ENCODE results near the gene FOXI1. TPM values are rescaled to one million over a fixed set of nuclear protein-coding genes. Genes with fewer than 3 reads are reported as not detected.

FOXI1 gene
- total RNA-seq, 2 experiments from 2014 or later, result 0.28 TPM; not detected in 1

GRCh38 chr5:170148430-170149205 is 42.9 kb downstream of the FOXI1 start:
- DNase-seq (no peak), ATAC-seq (ENCODE audit: poor library complexity) (no peak)
- Mint-ChIP-seq H3K4me1 (ENCODE audit: low read depth) (no peaks in the 10 kb centered on the region), H3K27ac (no peak overlapping the region), H3K4me3 (no peak overlapping the region), H3K36me3 (ENCODE audit: low read depth) (no peaks in the 10 kb centered on the region), H3K9me3 (no peaks in the 10 kb centered on the region), H3K27me3 (peaks cover 5% of the 10 kb centered on the region)
- Histone ChIP-seq H3K36me3 (ENCODE audit: insufficient read depth, low read length) (no peaks in the 10 kb centered on the region), H3K4me3 (ENCODE audit: low read length) (no peak overlapping the region), H3K4me1 (ENCODE audit: insufficient read depth, low read length) (no peaks in the 10 kb centered on the region), H3K27ac (ENCODE audit: low read depth in 1 of 2, low read length in 2 of 2) (no peak overlapping the region), H3K9me3 (ENCODE audit: control insufficient read depth in 1 of 2, insufficient read depth in 1 of 2, low read length in 2 of 2) (no peaks in the 10 kb centered on the region), H3K27me3 (ENCODE audit: control insufficient read depth in 1 of 2, insufficient read depth in 2 of 2, low read length in 2 of 2) (no peaks in the 10 kb centered on the region)
- no peak for TF ChIP-seq CTCF (IDR thresholded peaks at IDR 0.05)
- intact Hi-C loops (cut with DNase I, micrococcal nuclease), result no loop called here
- POLR2A ChIA-PET, result no interaction called here
- CTCF ChIA-PET, result no interaction called here

GRCh38 chr5:170149206-170149515 is 43.5 kb downstream of the FOXI1 start:
- CTCF ChIA-PET, result no interaction called here
- Histone ChIP-seq H3K36me3 (ENCODE audit: insufficient read depth, low read length) (no peaks in the 10 kb centered on the region), H3K27me3 (ENCODE audit: control insufficient read depth in 1 of 2, insufficient read depth in 2 of 2, low read length in 2 of 2) (no peaks in the 10 kb centered on the region), H3K27ac (ENCODE audit: low read depth in 1 of 2, low read length in 2 of 2) (no peak overlapping the region), H3K9me3 (ENCODE audit: control insufficient read depth in 1 of 2, insufficient read depth in 1 of 2, low read length in 2 of 2) (no peaks in the 10 kb centered on the region), H3K4me1 (ENCODE audit: insufficient read depth, low read length) (no peaks in the 10 kb centered on the region), H3K4me3 (ENCODE audit: low read length) (no peak overlapping the region)
- no peaks in the 10 kb centered on the region for H3K4me1 Mint-ChIP-seq (ENCODE audit: low read depth)
- DNase-seq (no peak), ATAC-seq (ENCODE audit: poor library complexity) (no peak)
- intact Hi-C loops (cut with DNase I, micrococcal nuclease), result no loop called here
- no peak for TF ChIP-seq CTCF (IDR thresholded peaks at IDR 0.05)
- no peaks in the 10 kb centered on the region for H3K9me3 Mint-ChIP-seq
- peaks cover 5% of the 10 kb centered on the region for H3K27me3 Mint-ChIP-seq
- no peak overlapping the region for H3K27ac Mint-ChIP-seq
- POLR2A ChIA-PET, result no interaction called here
- no peaks in the 10 kb centered on the region for H3K36me3 Mint-ChIP-seq (ENCODE audit: low read depth)
- H3K4me3 Mint-ChIP-seq, result no peak overlapping the region

- POLR2A ChIA-PET, result no interaction called here
- DNase-seq, result no peak
- H3K36me3 Mint-ChIP-seq (ENCODE audit: low read depth), result no peaks in the 10 kb centered on the region
- Histone ChIP-seq H3K27me3 (ENCODE audit: control insufficient read depth in 1 of 2, insufficient read depth in 2 of 2, low read length in 2 of 2) (no peaks in the 10 kb centered on the region), H3K4me1 (ENCODE audit: insufficient read depth, low read length) (no peaks in the 10 kb centered on the region), H3K36me3 (ENCODE audit: insufficient read depth, low read length) (no peaks in the 10 kb centered on the region), H3K9me3 (ENCODE audit: control insufficient read depth in 1 of 2, insufficient read depth in 1 of 2, low read length in 2 of 2) (no peaks in the 10 kb centered on the region), H3K27ac (ENCODE audit: low read depth in 1 of 2, low read length in 2 of 2) (no peak overlapping the region), H3K4me3 (ENCODE audit: low read length) (no peak overlapping the region)
- H3K4me3 Mint-ChIP-seq, result no peak overlapping the region
- ATAC-seq (ENCODE audit: poor library complexity), result no peak
- H3K4me1 Mint-ChIP-seq (ENCODE audit: low read depth), result no peaks in the 10 kb centered on the region
- H3K9me3 Mint-ChIP-seq, result no peaks in the 10 kb centered on the region
- TF ChIP-seq CTCF (IDR thresholded peaks at IDR 0.05), result no peak
- CTCF ChIA-PET, result no interaction called here
- H3K27ac Mint-ChIP-seq, result no peak overlapping the region
- intact Hi-C loops (cut with DNase I, micrococcal nuclease), result no loop called here
- peaks cover 5% of the 10 kb centered on the region for H3K27me3 Mint-ChIP-seq
These were observed 45.0 kb downstream of the FOXI1 start for GRCh38 chr5:170150713-170151096.

Measured in CD4-positive, alpha-beta T cell (primary cell).